Fibroblast of lung (primary cell): ENCODE results near the gene H2AZ2. TPM values are rescaled to one million over a fixed set of nuclear protein-coding genes. Genes with fewer than 3 reads are reported as not detected.
"Not testable (repeated sequence)": the region's sequence is repeated elsewhere in the genome, so short reads cannot be mapped to it uniquely, and the experiment has no call there.

Experiments
- DNase-seq, 2 donors: peaks; one replicate each; pipeline versions ENCODE4 v3.0.0 to v3.0.0-alpha.2; 2010; ENCODE audit warnings: low read depth in 2 of 2
- H2AFZ ChIP-seq: 2 replicates; pipeline ENCODE4 v1.5.1; 2012; ENCODE audit warnings: low read length, control low read depth, inconsistent platforms
- H3K27ac ChIP-seq: 2 replicates; pipeline ENCODE4 v1.5.1; 2011; ENCODE audit warnings: low read length, control low read depth; ENCODE audit not compliant: insufficient read depth
- H3K27me3 ChIP-seq: 2 replicates; pipeline ENCODE4 v1.5.1; 2011; ENCODE audit warnings: mild to moderate bottlenecking, low read length; ENCODE audit not compliant: control insufficient read depth, insufficient read depth
- H3K36me3 ChIP-seq: 2 replicates; pipeline ENCODE4 v1.5.1; 2011; ENCODE audit warnings: low read length; ENCODE audit not compliant: control insufficient read depth, insufficient read depth
- H3K4me1 ChIP-seq: 2 replicates; pipeline ENCODE4 v1.5.1; 2011; ENCODE audit warnings: low read length; ENCODE audit not compliant: control insufficient read depth, insufficient read depth; ENCODE audit errors: extremely low read depth
- H3K4me2 ChIP-seq: 2 replicates; pipeline ENCODE4 v1.5.1; 2011; ENCODE audit warnings: low read length, control low read depth; ENCODE audit not compliant: insufficient read depth; ENCODE audit errors: extremely low read depth
- H3K4me3 ChIP-seq, 4 experiments: fragments of 200-600 bp in 1 of 4; sonication (generic) in 1 of 4; replicated peaks in 1 of 4; 2 replicates each; pipeline ENCODE4 v1.5.1; 2011 to 2016; ENCODE audit warnings: low read length in 4 of 4, low read depth in 3 of 4, mild to moderate bottlenecking in 3 of 4, control low read depth in 2 of 4, inconsistent platforms in 1 of 4, mixed read lengths in 1 of 4; ENCODE audit not compliant: insufficient read depth in 1 of 4; ENCODE audit errors: control extremely low read depth in 1 of 4
- H3K79me2 ChIP-seq: 2 replicates; pipeline ENCODE4 v1.5.1; 2012; ENCODE audit warnings: mild to moderate bottlenecking, low read length, inconsistent platforms; ENCODE audit not compliant: control insufficient read depth, insufficient read depth
- H3K9ac ChIP-seq: 2 replicates; pipeline ENCODE4 v1.5.1; 2011; ENCODE audit warnings: mild to moderate bottlenecking, low read length, control low read depth; ENCODE audit not compliant: insufficient read depth
- H3K9me3 ChIP-seq: 2 replicates; pipeline ENCODE4 v1.5.1; 2012; ENCODE audit warnings: low read depth, low read length; ENCODE audit not compliant: control insufficient read depth, insufficient read depth
- H4K20me1 ChIP-seq: 2 replicates; pipeline ENCODE4 v1.5.1; 2011; ENCODE audit warnings: low read length; ENCODE audit not compliant: control insufficient read depth, insufficient read depth; ENCODE audit errors: extremely low read depth
- CTCF ChIP-seq, 2 donors: IDR thresholded peaks in 1 of 2; conservative IDR thresholded peaks in 1 of 2; 1 replicate in 1 of 2; 2 replicates in 1 of 2; pipeline ENCODE4 v1.5.1; 2011 to 2012; ENCODE audit warnings: low read length in 2 of 2, control low read depth in 1 of 2, inconsistent platforms in 1 of 2, low read depth in 1 of 2, mild to moderate bottlenecking in 1 of 2
- EZH2 ChIP-seq: IDR thresholded peaks from 2 replicates; pipeline ENCODE4 v1.5.1; 2012; ENCODE audit warnings: low read length, control low read depth, mild to moderate bottlenecking; ENCODE audit errors: missing control alignments
- polyA plus RNA-seq, 2 donors: library from polyadenylated mRNA; depleted of rRNA in 1 of 2; stranded (reverse) in 1 of 2; unstranded in 1 of 2; fragments of >200 nt; gene quantifications; 2 replicates each; pipeline ENCODE4 v1.2.1, GENCODE V29; 2011 to 2012; ENCODE audit warnings: missing spikeins in 1 of 2
- total RNA-seq: library from RNA; depleted of rRNA; stranded (reverse); fragments of >200 nt; gene quantifications from 2 replicates; pipeline ENCODE4 v1.2.1, GENCODE V29; 2014

The H2AZ2 gene
- total and polyA plus RNA-seq, 2 donors (not counting 1 experiment from before 2014, with no cell fraction given) = 170 to 230 TPM

GRCh38 chr7:44805950-44806349 is 41.9 kb downstream of the H2AZ2 start:
- H3K27me3 ChIP-seq = no peaks in the 10 kb centered on the region
- H3K9me3 ChIP-seq = no peaks in the 10 kb centered on the region
- H3K4me1 ChIP-seq = no peaks in the 10 kb centered on the region
- H3K4me2 ChIP-seq = no peak overlapping the region
- peaks cover 7% of the 10 kb centered on the region for H3K36me3 ChIP-seq
- no peak overlapping the region for H3K27ac ChIP-seq
- no peaks in the 10 kb centered on the region for H4K20me1 ChIP-seq
- H3K4me3 ChIP-seq = no peak overlapping the region
- H2AFZ ChIP-seq = no peak overlapping the region
- peaks cover 2% of the 10 kb centered on the region for H3K79me2 ChIP-seq
- TF ChIP-seq CTCF (conservative IDR thresholded peaks at IDR 0.05 in 1 of 2, IDR thresholded peaks at IDR 0.05 in 1 of 2; ENCODE audit: low read depth in 1 of 2, low read length in 2 of 2) (no peak), EZH2 (no peak)
- DNase-seq = no peak
- H3K9ac ChIP-seq = no peak overlapping the region

GRCh38 chr7:44803828-44804519 is 43.9 kb downstream of the H2AZ2 start:
- H3K9me3 ChIP-seq, H2AFZ ChIP-seq, H3K4me3 ChIP-seq, H3K9ac ChIP-seq, H4K20me1 ChIP-seq, H3K27me3 ChIP-seq, DNase-seq, H3K4me2 ChIP-seq, H3K4me1 ChIP-seq, H3K27ac ChIP-seq: not testable (repeated sequence)
- Histone ChIP-seq H3K79me2 (peaks cover 18% of the 10 kb centered on the region), H3K36me3 (peaks cover 16% of the 10 kb centered on the region)

- Histone ChIP-seq H3K9ac (no peak overlapping the region), H3K4me3 (no peak overlapping the region), H3K79me2 (peaks cover 33% of the 10 kb centered on the region), H3K4me2 (no peak overlapping the region), H2AFZ (no peak overlapping the region), H3K4me1 (peaks cover 4% of the 10 kb centered on the region), H3K9me3 (no peaks in the 10 kb centered on the region), H4K20me1 (peaks cover 8% of the 10 kb centered on the region), H3K27ac (peak overlapping the region; percentile 26), H3K27me3 (no peaks in the 10 kb centered on the region), H3K36me3 (peaks cover 16% of the 10 kb centered on the region)
- no peak for DNase-seq
- no peak for TF ChIP-seq CTCF (conservative IDR thresholded peaks at IDR 0.05 in 1 of 2, IDR thresholded peaks at IDR 0.05 in 1 of 2; ENCODE audit: low read depth in 1 of 2, low read length in 2 of 2)
- no peak for TF ChIP-seq EZH2
Measured at GRCh38 chr7:44802418-44803025, 45.4 kb downstream of the H2AZ2 start.
